ENCODE results near the gene CRYGN.

GRCh38 chr7:151391358-151391730 lies 48.6 kb downstream of the CRYGN start:
- TF ChIP-seq, protein P1, sequence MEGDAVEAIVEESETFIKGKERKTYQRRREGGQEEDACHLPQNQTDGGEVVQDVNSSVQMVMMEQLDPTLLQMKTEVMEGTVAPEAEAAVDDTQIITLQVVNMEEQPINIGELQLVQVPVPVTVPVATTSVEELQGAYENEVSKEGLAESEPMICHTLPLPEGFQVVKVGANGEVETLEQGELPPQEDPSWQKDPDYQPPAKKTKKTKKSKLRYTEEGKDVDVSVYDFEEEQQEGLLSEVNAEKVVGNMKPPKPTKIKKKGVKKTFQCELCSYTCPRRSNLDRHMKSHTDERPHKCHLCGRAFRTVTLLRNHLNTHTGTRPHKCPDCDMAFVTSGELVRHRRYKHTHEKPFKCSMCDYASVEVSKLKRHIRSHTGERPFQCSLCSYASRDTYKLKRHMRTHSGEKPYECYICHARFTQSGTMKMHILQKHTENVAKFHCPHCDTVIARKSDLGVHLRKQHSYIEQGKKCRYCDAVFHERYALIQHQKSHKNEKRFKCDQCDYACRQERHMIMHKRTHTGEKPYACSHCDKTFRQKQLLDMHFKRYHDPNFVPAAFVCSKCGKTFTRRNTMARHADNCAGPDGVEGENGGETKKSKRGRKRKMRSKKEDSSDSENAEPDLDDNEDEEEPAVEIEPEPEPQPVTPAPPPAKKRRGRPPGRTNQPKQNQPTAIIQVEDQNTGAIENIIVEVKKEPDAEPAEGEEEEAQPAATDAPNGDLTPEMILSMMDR (IDR thresholded peaks at IDR 0.05; ENCODE audit: low read depth, low read length), result no peak
- no peak for TF ChIP-seq MAX (IDR thresholded peaks at IDR 0.05; ENCODE audit: low read depth, low read length)
- no peak for TF ChIP-seq POLR2A (IDR thresholded peaks at IDR 0.05; ENCODE audit: extremely low read depth, insufficient read length)
- no peak for TF ChIP-seq MYC (IDR thresholded peaks at IDR 0.05; ENCODE audit: low read depth, low read length)
